SIG-M5 (cell line): ENCODE data around the gene ADAMTS5.

Experiments used
- DNase-seq: peaks from one replicate; lab custom pipeline; 2025; lab: John Stamatoyannopoulos, UW

Gene ADAMTS5

DNA sequence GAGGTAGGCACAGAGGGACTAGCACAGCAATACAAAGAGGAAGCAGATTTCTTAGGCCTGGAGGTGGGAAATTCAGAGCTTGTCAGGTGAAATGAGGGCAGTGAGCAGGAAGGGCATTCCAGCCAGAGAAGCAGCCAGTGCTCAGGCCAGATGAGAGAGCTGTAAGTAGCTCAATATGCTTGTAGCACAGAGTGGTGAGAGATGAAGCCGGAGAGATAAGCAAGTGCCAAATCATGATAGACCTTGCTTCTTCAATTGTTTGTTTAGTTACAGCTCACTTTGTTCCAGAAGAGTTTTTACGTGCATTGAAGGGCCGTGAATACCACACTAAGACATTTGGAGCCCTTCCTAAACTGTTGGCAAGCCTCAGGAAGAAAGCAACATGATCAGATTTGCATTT lies 79.6 kb downstream of the ADAMTS5 start:
- DNase-seq = no peak

DNA sequence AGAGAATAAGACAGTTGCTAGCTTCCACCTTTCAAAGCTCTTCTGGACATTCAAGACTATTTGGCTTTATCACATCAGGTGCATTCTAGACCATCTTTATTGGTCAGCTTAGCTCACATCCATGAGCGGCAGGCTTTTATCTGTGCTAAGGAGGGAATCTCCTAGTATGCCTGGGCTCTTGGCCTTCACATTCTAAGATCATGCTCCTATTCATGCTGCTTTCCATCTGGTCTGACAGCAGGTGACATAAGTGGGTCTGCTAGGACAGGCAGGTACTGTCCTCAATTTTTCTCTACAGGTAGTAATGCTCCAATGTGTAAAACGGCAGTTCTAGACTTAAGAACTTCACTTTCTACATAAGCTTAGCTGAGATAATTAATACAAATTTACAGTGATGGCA lies 82.5 kb downstream of the ADAMTS5 start:
- DNase-seq = no peak

DNA sequence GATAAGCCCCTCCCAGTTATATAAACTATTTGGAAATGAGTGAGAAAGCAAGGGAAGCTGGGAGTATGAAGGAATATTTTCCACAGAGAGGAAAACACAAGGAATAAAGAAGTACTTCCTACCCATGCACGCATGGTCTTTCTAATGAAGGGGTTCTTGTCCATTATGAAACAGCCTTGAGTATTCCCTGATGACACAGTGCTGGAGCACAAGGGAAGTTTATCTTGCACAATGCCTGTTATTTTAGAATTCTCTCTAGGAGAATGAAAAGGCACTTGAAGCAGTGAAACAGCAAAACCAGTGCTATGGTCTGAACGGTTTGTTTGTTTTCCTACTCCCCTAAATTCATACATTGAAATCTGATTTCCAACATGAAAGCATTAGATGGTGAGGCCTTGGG lies 83.1 kb downstream of the ADAMTS5 start:
- no peak for DNase-seq

DNA sequence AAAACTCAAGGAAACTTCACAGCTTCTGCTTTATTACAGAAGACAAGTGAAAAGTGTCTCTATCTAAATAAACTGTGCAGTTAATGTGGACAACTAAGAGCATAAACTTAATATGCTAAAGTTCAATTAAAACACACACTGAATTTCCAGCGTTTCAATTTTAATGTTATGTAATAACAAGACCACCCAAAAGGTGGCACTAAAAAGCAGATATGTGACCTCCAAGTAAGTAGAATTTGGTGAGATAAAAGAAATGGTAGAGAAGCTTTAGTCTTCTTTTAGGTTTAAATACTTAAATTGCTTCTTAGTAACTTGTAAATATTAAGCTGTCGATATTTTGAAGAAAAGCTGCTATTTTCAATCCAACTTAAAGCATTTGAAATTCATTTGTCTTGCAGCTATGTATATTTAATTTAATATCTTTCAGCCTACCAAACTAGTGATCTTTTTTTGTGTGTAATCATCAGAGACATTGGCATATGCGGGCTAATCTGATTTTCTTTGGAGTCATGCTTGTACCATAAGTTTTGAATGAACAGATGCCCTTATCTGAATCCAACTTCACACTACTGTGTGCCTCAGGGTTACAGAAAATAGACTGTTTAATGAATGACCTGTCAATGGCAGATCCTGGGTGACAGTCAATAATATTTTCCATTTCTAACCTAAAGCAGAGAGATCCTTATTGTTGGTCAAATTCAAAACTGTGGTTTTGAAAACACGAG lies 85.2 kb downstream of the ADAMTS5 start:
- DNase-seq = no peak

DNA sequence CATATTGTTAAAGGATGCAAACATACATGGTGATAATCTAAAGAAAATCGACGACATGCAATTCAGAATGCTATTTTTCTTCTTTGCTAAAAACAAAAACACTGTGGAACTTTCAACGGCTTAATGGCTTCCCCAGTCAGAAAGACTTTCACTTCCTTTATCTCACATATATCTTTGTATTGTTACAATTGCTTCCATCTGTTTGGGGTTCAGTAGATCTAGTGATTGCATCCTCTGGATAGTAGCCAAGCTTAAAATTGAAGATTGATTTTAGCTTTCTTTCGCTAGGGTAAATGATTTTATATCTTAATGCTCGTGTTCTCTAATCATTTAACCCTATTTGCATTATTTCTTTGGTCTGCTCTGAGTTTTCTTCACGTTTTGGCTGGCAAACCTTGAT lies 89.9 kb downstream of the ADAMTS5 start:
- no peak for DNase-seq

DNA sequence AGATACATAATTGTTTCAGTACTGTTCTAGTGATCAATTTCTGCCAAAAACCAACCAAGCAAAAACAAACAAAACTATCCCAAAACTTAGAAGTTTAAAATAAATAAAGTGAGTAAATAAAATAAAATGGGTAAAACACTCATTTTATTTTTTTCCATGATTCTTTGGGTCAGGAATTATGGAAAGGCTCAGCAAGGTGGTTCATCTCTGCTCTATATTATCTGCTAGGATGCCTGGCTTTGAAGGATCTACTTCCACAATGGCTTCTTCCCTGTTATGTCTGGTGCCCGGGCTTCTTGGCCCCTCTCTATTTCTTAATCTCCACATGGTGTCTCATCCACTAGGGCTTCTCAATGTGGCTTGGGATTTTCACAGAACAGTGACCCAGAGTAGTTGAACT lies 92.5 kb downstream of the ADAMTS5 start:
- DNase-seq = no peak
